Endothelial cell of umbilical vein (primary cell): ENCODE results near the gene MTCL1. TPM values are rescaled to one million over a fixed set of nuclear protein-coding genes. Genes with fewer than 3 reads are reported as not detected.
A peak's percentile ranks its signal among the peaks of the same experiment; 100 is the strongest.

Experiments used
- BruUV-seq: library from RNA; stranded (reverse); fragments of 400-500 nt; replicated peaks from 2 replicates; lab custom pipeline; 2021; lab: Mats Ljungman, UMichigan
- CTCF ChIA-PET: fragments of 300-600, 350-600 bp; sonication (Branson Sonifier 250); formaldehyde crosslinking; loops from one replicate; lab custom pipeline; 2021; ENCODE audit warnings: antibody characterized with exemption, inconsistent platforms; lab: Charles Lee
- POLR2A ChIA-PET: fragments of 300-600, 350-600 bp; sonication (Branson Sonifier 250); formaldehyde crosslinking; loops from one replicate; lab custom pipeline; 2021; ENCODE audit warnings: antibody characterized with exemption, inconsistent platforms; lab: Charles Lee
- DNase-seq: peaks from one replicate; pipeline ENCODE4 v3.0.0-alpha.2; 2011; ENCODE audit warnings: low read depth, low spot score
- FAIRE-seq: peaks from 2 replicates; lab custom pipeline; 2011; peaks lifted over from hg19 to GRCh38; lab: Jason Lieb, UNC
- H2AFZ ChIP-seq: 2 replicates; pipeline ENCODE4 v1.6.0; 2012; ENCODE audit warnings: low read depth, low read length, control low read depth, inconsistent platforms
- H3K27ac ChIP-seq: 2 replicates; pipeline ENCODE4 v1.5.1; 2011; ENCODE audit warnings: low read depth, mild to moderate bottlenecking, control low read depth, low read length, moderate library complexity; ENCODE audit not compliant: insufficient read depth
- H3K27me3 ChIP-seq, 2 experiments: 2 replicates each; pipeline versions ENCODE4 v1.6.0 to v1.6.1; 2011; ENCODE audit warnings: low read length in 2 of 2, mixed read lengths in 1 of 2; ENCODE audit not compliant: control insufficient read depth in 2 of 2, insufficient read depth in 2 of 2
- H3K36me3 ChIP-seq, 2 experiments: 2 replicates in 1 of 2; 3 replicates in 1 of 2; pipeline ENCODE4 v1.5.1; 2011; ENCODE audit warnings: low read length in 2 of 2, mild to moderate bottlenecking in 1 of 2, moderate library complexity in 1 of 2; ENCODE audit not compliant: control insufficient read depth in 2 of 2, insufficient read depth in 2 of 2; ENCODE audit errors: extremely low read depth in 1 of 2
- H3K4me1 ChIP-seq: 3 replicates; pipeline ENCODE4 v1.5.1; 2011; ENCODE audit warnings: mild to moderate bottlenecking, low read length; ENCODE audit not compliant: control insufficient read depth, insufficient read depth; ENCODE audit errors: extremely low read depth
- H3K4me2 ChIP-seq: 2 replicates; pipeline ENCODE4 v1.6.1; 2011; ENCODE audit warnings: low read length, control low read depth, mixed read lengths; ENCODE audit not compliant: insufficient read depth
- H3K4me3 ChIP-seq, 3 experiments: fragments of 200-600 bp in 1 of 3; sonication (generic), shearing (Covaris generic) in 1 of 3; replicated peaks in 1 of 3; 2 replicates each; pipeline ENCODE4 v1.5.1; 2011 to 2016; ENCODE audit warnings: control low read depth in 3 of 3, low read length in 3 of 3, mild to moderate bottlenecking in 2 of 3, inconsistent platforms in 1 of 3, low read depth in 1 of 3, moderate library complexity in 1 of 3; ENCODE audit not compliant: insufficient read depth in 1 of 3
- H3K79me2 ChIP-seq: 2 replicates; pipeline ENCODE4 v1.6.0; 2012; ENCODE audit warnings: low read length, inconsistent platforms; ENCODE audit not compliant: control insufficient read depth, insufficient read depth
- H3K9ac ChIP-seq: replicated peaks from 2 replicates; pipeline ENCODE3; 2011; ENCODE audit warnings: low read length, control low read depth; ENCODE audit not compliant: insufficient read depth; ENCODE audit errors: extremely low read depth
- H3K9me1 ChIP-seq: replicated peaks from 3 replicates; pipeline ENCODE4 v1.6.0; 2011; ENCODE audit warnings: mild to moderate bottlenecking, low read length; ENCODE audit not compliant: control insufficient read depth, insufficient read depth; ENCODE audit errors: extremely low read depth
- H3K9me3 ChIP-seq: replicated peaks from 2 replicates; pipeline ENCODE4 v1.5.1; 2012; ENCODE audit warnings: low read length, inconsistent platforms; ENCODE audit not compliant: control insufficient read depth, insufficient read depth
- H4K20me1 ChIP-seq: replicated peaks from 2 replicates; pipeline ENCODE3; 2011; ENCODE audit warnings: mild to moderate bottlenecking, low read length; ENCODE audit not compliant: control insufficient read depth, insufficient read depth; ENCODE audit errors: extremely low read depth
- EZH2 ChIP-seq: IDR thresholded peaks from 2 replicates; pipeline ENCODE4 v1.6.1; 2012; ENCODE audit warnings: borderline replicate concordance, low read depth, mild to moderate bottlenecking, moderate library complexity, low read length, inconsistent platforms; ENCODE audit not compliant: severe bottlenecking
- FOS ChIP-seq: IDR thresholded peaks from 2 replicates; pipeline ENCODE4 v1.6.1; 2011; ENCODE audit warnings: mild to moderate bottlenecking, low read length, moderate library complexity, borderline replicate concordance; ENCODE audit not compliant: insufficient read depth
- GATA2 ChIP-seq: IDR thresholded peaks from 2 replicates; pipeline ENCODE4 v1.7.0; 2011; ENCODE audit warnings: low read depth, mild to moderate bottlenecking, moderate library complexity, mixed read lengths, low read length; ENCODE audit not compliant: insufficient read length, insufficient read depth
- JUN ChIP-seq: IDR thresholded peaks from 2 replicates; pipeline ENCODE4 v1.6.1; 2011; ENCODE audit warnings: borderline replicate concordance, low read depth; ENCODE audit not compliant: insufficient read length, insufficient read depth
- MYC ChIP-seq: IDR thresholded peaks from one replicate; pipeline ENCODE4 v1.6.1; 2011; ENCODE audit warnings: mild to moderate bottlenecking, low read depth, low read length
- POLR2A ChIP-seq: IDR thresholded peaks from 2 replicates; pipeline ENCODE4 v1.6.1; 2012; ENCODE audit warnings: low read depth, mild to moderate bottlenecking, control low read depth, low read length
- POLR2AphosphoS5 ChIP-seq: IDR thresholded peaks from 2 replicates; pipeline ENCODE4 v1.6.1; 2012; ENCODE audit warnings: low read depth, mild to moderate bottlenecking, control low read depth, low read length, moderate library complexity; ENCODE audit not compliant: insufficient read depth
- dilution Hi-C: fragments of 300-500 bp; cut with MboI; formaldehyde crosslinking; loops from one replicate; pipeline ENCODE4 v1.15.0; 2019; ENCODE audit warnings: low sequenced_read_pairs; ENCODE audit not compliant: extremely low pct_ligation_motif_present
- intact Hi-C: fragments of 100-400 bp; cut with micrococcal nuclease; formaldehyde crosslinking; loops from one replicate; pipeline ENCODE4 v1.10.0; 2022
- polyA plus RNA-seq, 4 experiments: library from polyadenylated mRNA; depleted of rRNA in 3 of 4; stranded (reverse) in 3 of 4; unstranded in 1 of 4; fragments of >200 nt; gene quantifications; 2 replicates each; pipeline versions ENCODE4 v1.2.1 to v1.2.3, GENCODE V29; 2011 to 2012; ENCODE audit warnings: missing spikeins in 1 of 4
- total RNA-seq: library from RNA; stranded (reverse); gene quantifications from 2 replicates; pipeline ENCODE4 v1.2.3, GENCODE V29; 2021
- TF ChIP-seq, protein P1 (sequence below), 2 donors: IDR thresholded peaks; 1 replicate in 1 of 2; 2 replicates in 1 of 2; pipeline ENCODE4 v1.5.1; 2011; ENCODE audit warnings: low read length in 2 of 2, mild to moderate bottlenecking in 2 of 2, moderate library complexity in 2 of 2, control low read depth in 1 of 2, inconsistent platforms in 1 of 2, low read depth in 1 of 2; ENCODE audit not compliant: insufficient read depth in 1 of 2; ENCODE audit errors: extremely low read depth in 1 of 2
- TF ChIP-seq, protein P2 (sequence below): IDR thresholded peaks from 2 replicates; pipeline ENCODE4 v1.6.1; 2011; ENCODE audit not compliant: insufficient read depth, insufficient read length

MTCL1 gene
- total and polyA plus RNA-seq, 2 donors (not counting 3 experiments of a cell fraction or from before 2014, with no cell fraction given): 11.9 to 75.7 TPM

DNA sequence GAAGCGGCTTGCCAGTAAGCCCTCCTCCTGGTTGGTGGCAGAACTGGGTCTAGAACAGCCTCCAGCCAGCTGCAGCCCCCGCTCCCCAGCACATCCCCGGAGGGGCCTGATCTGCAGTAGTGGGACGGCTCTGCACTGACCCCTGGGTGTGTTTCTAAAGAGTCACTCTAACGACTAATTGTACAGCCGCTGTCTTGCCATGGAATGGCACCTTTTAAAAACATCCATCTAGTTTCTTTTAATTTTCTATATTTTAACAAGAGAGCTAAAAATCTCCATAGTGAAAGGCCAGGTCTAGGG, 82.0 kb downstream of the MTCL1 start:
- CTCF ChIA-PET: interaction anchor here (1.0 to 2.6 kb wide), 10 partner anchors 8 to 201 kb away, joined by 3 to 11 read pairs (median 6); no protein-coding TSS in a partner anchor
- H3K36me3 ChIP-seq: peaks cover 7 to 9% of the 10 kb centered on the region in 2 experiments

More for the DNA sequence above, 82.0 kb downstream of the MTCL1 start:
- POLR2A ChIA-PET: no interaction called here
- Histone ChIP-seq H3K9me3 (no peaks in the 10 kb centered on the region), H3K4me3 (no peak overlapping the region), H3K27ac (peak overlapping the region; percentile 61), H3K9me1 (no peaks in the 10 kb centered on the region), H3K4me2 (no peak overlapping the region), H2AFZ (no peak overlapping the region), H3K4me1 (peaks cover 19% of the 10 kb centered on the region), H3K27me3 (no peaks in the 10 kb centered on the region), H4K20me1 (no peaks in the 10 kb centered on the region), H3K9ac (no peak overlapping the region), H3K79me2 (no peaks in the 10 kb centered on the region)
- DNase-seq (peak; percentile 9), FAIRE-seq (no peak)
- dilution Hi-C loops (no loop called here), intact Hi-C loops (no loop called here)
- BruUV-seq: no TSS peak
- TF ChIP-seq, protein P1, sequence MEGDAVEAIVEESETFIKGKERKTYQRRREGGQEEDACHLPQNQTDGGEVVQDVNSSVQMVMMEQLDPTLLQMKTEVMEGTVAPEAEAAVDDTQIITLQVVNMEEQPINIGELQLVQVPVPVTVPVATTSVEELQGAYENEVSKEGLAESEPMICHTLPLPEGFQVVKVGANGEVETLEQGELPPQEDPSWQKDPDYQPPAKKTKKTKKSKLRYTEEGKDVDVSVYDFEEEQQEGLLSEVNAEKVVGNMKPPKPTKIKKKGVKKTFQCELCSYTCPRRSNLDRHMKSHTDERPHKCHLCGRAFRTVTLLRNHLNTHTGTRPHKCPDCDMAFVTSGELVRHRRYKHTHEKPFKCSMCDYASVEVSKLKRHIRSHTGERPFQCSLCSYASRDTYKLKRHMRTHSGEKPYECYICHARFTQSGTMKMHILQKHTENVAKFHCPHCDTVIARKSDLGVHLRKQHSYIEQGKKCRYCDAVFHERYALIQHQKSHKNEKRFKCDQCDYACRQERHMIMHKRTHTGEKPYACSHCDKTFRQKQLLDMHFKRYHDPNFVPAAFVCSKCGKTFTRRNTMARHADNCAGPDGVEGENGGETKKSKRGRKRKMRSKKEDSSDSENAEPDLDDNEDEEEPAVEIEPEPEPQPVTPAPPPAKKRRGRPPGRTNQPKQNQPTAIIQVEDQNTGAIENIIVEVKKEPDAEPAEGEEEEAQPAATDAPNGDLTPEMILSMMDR (IDR thresholded peaks at IDR 0.05; ENCODE audit: extremely low read depth in 1 of 2, insufficient read depth in 1 of 2, low read depth in 1 of 2, low read length in 2 of 2): no peak
- TF ChIP-seq POLR2AphosphoS5: no peak
- TF ChIP-seq EZH2: no peak
- TF ChIP-seq, protein P2, sequence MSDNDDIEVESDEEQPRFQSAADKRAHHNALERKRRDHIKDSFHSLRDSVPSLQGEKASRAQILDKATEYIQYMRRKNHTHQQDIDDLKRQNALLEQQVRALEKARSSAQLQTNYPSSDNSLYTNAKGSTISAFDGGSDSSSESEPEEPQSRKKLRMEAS: no peak
- TF ChIP-seq JUN: no peak
- no peak for TF ChIP-seq POLR2A
- no peak for TF ChIP-seq GATA2
- TF ChIP-seq MYC: no peak
- TF ChIP-seq FOS: no peak
